SKM-1 (cell line): ENCODE results near the gene ABHD6.

Experiments used
- DNase-seq: peaks from one replicate; lab custom pipeline; 2025; ENCODE audit not compliant: unreplicated experiment; lab: John Stamatoyannopoulos, UW

Gene ABHD6

DNA sequence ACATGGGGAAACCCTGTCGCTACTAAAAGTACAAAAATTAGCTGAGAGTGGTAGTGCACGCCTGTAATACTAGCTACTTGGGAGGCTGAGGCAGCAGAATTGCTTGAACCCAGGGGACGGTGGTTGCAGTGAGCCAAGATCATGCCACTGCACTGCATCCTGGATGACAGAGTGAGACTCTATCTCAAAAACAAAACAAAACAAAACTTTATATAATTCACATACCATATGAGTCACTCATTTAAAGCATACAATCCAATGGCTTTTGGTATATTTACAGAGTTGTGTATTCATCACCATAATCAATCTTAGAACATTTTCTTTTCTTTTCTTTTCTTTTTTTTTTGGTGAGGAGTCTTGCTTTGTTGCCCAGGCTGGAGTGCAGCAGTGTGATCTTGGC is 103.8 kb downstream of the ABHD6 start:
- no peak for DNase-seq

DNA sequence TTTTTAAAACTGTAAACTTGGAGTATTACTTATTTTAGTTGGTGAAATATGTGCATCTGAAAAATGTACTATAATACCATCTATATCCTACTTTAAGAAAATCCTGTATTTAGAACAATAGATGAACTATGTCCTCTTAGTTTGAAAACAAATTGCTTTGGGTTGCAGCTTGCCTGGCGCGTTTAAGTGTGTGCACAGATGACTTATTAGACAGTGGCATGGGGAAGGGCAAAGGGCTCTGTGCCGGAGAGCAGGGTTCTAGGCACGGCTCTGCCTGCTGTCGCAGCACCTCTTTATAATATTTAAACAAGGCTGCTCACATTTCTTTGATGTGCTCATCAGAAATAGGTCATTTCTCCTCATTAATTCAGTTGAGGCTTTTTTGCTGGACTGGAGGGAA is 105.1 kb downstream of the ABHD6 start:
- no peak for DNase-seq
